A375 (cell line): ENCODE results near the gene C1orf232. TPM values are rescaled to one million over a fixed set of nuclear protein-coding genes. Genes with fewer than 3 reads are reported as not detected.

Experiments
- total RNA-seq: library from RNA; depleted of rRNA; stranded (reverse); fragments of >200 nt; shearing (Covaris generic); gene quantifications from 2 replicates; pipeline ENCODE4 v1.2.3, GENCODE V29; 2014; rRNA removed

Gene C1orf232
- not detected in 2 replicates for total RNA-seq

DNA sequence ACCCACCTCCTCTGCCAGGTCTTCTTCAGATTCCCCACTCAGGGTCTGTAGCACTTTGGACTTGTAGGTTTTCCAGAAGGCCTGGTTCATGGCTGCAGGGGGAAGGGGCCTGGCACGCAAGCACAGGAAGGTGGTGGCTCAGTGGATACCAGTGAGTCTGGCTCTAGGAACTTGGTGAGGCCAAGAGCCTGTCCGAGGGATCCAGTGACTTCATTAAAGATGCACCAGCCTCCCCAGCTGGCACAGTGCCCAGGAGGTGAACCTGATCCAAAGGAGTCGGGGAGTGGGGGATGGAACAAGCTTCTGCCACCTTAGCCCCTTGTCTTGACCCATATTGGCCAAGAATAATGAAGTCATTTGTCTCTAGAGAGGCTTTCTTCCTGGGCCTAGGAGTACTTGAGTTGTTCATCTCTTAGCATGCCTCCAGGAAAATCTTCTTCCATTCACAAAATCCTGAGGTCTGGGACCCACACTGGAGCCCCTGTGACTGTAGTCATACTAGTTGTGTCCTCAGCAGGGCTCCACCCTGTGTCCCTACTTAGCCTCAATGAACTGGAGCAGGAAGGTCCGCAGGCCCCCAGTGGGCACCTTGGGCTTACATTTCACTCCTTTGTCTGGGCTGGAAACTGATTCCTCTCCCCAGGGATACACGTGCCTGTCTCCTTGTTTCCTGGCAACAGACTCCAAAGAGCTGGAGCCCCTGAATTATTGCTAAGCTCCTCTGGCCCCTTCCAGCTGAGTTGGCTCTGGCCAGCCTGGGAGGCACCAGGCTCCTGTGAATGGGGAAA, at the start of gene C1orf232:
C1orf232 (minus strand) TSS at position 554 of the 788 bp plus-strand sequence; CDS start at position 90, 464 bp downstream.

DNA sequence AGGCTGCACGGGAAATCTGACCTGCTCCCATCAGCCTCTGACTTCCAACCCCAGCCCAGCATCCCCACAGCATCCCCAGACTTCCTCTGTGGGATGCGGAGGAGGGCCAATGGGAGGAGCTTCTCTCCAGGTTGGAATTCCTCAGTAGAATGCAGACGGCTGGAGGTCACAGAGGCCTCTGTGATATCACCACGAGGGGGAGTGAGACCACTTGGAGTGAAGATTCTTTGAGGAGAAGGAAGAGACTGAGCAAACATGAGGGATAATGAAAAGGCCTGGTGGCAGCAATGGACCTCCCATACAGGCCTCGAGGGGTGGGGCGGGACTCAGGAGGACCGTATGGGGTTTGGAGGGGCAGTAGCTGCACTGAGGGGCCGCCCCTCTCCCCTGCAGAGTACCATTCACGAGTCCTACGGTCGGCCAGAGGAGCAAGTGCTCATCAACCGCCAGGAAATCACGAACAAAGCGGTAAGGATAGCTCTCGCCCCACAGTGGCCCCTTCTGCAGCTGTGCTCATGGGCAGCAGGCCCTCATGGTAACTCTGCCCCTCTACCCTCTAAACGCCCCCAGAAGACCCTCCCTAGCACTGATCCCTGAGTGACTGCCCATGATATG, 21.7 kb upstream of the C1orf232 start, which contains the start of gene CATSPER4:
CATSPER4 (plus strand) TSS at position 230 of the 615 bp plus-strand sequence; CDS start at position 256, 26 bp downstream.

DNA sequence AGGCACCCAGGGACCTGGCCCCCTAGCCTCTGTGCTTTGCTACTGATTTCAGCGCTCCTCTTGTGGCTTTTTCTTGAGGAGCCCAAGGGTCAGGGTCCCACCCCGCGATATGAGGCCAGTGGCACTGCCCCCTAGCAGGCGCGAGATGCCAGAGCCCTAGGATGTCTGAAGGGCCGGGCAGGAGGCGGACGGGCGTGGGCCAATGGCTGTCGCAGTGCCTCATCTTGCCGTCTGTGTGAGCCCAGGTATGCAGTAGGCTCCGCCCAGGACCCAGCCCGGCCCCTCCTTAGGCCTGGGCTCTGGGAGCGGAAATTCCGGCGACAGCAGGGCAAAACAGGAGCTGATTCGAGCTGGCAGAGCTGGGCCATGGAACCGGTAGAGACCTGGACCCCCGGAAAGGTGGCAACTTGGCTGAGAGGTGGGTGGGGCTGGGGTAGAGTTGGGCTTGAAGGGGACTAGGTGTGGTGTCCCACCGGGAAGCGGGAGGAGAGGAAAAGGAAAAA, 8.5 kb upstream of the C1orf232 start, which contains the start of gene CNKSR1:
CNKSR1 (plus strand) TSS at position 310 of the 503 bp plus-strand sequence; CDS start at position 367, 57 bp downstream.

DNA sequence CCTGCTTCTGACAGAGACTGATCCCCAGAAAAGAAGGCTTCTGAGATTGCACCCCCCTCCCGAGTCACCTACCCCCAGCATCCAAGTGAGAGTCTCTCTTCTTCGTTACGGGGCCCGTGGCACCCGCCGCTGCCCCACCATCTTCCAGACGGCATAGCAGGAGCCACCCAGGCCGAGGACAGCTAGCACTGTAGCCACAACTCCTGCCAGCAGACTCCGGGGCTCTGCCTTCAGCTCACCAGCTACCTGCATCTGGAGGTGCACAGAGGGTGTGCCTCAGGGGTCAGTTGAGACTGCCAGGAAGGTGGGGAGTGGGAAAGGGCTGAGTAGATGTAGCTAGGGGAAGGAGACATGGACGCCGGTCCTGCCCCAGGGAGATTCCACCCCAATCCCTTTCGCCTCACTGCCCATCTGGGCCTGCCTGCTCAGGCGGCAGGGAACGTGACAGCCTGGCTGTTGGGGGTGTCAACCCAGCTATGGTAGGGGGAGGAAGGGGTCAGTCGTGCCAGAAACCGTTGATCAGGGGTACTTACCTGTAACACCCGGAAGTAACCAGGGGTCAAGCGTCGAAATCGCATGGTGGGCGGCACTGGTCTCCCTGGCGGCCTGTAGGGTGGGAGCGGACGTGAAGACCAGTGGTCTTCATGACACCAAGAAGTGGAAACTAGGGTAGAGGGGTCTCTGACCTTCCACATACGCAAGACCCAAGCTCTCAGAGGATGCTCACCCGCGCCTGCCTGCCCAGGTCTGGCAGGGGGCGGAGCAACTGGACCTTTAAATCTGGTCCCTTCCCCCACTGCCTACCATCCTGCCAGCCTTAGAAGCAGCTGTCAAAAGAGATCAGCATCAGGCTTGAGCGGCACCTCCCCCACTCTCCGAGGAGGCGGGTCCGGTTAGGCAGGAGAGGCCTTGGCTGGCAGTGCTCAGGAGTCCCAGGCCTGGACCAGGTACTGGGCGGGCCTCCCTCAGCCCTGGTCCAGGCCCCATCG, 2.6 kb upstream of the C1orf232 start, which contains the start of gene ZNF593OS:
ZNF593OS (minus strand) TSS at position 749 of the 989 bp plus-strand sequence; CDS start at position 578, 171 bp downstream.

DNA sequence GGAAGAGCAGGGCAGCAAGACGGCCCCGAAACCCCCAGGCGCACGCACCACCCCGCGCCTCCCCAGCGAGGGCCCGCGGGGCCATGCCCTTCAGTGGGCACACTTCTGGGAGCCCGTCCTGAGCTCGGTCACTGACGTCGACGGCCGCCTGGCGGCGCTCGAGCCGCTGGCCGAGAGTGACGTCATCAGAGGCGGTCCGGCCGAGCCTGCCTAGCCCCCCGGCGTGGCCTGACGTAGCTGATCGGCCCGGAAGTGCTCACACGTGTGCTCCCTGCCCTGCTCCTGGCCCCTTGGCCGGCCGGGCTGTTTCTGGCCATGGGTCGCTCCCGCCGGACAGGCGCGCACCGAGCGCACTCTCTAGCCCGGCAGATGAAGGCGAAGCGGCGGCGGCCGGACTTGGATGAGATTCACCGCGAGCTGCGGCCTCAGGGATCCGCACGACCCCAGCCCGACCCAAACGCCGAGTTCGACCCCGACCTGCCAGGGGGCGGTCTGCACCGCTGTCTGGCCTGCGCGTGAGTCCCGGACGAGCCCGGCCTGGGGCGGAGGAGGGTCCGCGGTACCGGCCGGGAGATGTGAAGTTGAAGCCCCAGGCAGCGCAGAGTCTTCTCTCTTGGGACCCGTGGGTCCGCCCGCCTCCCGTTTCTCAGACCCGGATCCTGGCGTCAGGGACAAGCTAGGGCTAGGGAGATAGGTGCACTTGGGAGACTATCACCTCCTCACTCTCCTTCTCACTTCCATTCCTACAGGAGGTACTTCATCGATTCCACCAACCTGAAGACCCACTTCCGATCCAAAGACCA, 1.1 kb upstream of the C1orf232 start, which contains the start of gene ZNF593:
ZNF593 (plus strand) TSS at position 240 of the 803 bp plus-strand sequence; CDS start at position 316, 76 bp downstream.

DNA sequence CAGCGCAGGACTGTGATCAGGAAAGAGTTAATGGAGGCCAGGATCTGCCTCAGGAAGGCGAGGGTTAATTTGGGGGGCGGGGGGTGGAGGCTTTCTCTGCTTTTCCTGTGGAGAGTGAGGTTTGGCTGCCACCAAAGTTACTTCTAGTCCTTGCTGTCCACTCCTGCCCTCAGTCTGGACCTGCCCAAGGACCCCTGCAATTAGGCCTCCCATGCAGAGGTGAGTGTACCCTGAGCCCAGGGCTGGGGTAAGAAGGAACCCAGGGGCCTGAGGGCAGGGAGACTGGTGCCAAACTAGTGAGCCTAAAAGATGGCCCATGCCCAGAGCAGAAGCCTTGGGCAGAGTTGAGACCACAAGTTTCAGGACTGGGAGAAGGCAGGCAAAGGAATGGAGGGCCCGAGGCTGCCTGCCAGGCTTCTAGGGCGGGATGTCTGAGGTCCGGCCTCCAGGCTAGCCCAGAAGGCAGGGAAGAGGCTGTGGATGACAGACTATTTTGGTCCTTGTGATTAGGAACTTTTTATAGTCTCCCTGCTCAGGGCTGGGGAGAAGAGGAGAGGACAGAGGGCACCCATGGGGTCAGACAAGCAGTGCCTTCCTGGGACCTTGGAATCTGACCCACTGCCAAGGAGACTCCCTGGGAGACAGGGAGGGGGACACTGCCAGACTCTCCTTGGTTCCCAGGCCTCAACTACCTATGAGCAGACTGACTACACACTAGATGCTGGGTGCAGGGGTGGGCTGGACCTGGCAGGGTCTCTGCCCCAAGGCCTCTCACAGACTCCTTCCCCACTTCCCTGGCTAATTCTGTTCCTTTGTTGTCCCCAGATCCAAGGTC, 9.6 kb downstream of the C1orf232 start, which contains the start of gene FAM110D:
FAM110D (plus strand) TSS at position 172 of the 835 bp plus-strand sequence. CDS start 2,213 bp downstream, outside the sequence.

Other genes with a start within 250 kb of the C1orf232 start
- 9.5 and 9.9 TPM in 2 replicates for gene PAFAH2, start 170.9 kb downstream of the C1orf232 start, total RNA-seq
- 12.3 and 17.5 TPM in 2 replicates for gene EXTL1, start 147.2 kb downstream of the C1orf232 start, total RNA-seq
- not detected in 2 replicates for gene SLC30A2, start 122.8 kb downstream of the C1orf232 start, total RNA-seq
- gene TRIM63, start 101.3 kb downstream of the C1orf232 start, total RNA-seq, result not detected in 2 replicates
- 4.8 and 5.0 TPM in 2 replicates for gene PDIK1L, start 57.1 kb downstream of the C1orf232 start, total RNA-seq
- 0.03 TPM in 1 of 2 replicates, not detected in the other for gene FAM110D, start 9.9 kb downstream of the C1orf232 start, total RNA-seq
- gene ZNF593, start 945 bp upstream of the C1orf232 start, total RNA-seq, result 69.6 and 124 TPM in 2 replicates
- 0.41 TPM in 1 of 2 replicates, not detected in the other for gene ZNF593OS, start 2.9 kb upstream of the C1orf232 start, total RNA-seq
- 0.98 and 1.8 TPM in 2 replicates for gene CNKSR1, start 8.5 kb upstream of the C1orf232 start, total RNA-seq
- gene CATSPER4, start 21.6 kb upstream of the C1orf232 start, total RNA-seq, result not detected in 2 replicates
- 24.5 and 25.3 TPM in 2 replicates for gene CEP85, start 65.2 kb upstream of the C1orf232 start, total RNA-seq
- 113 and 170 TPM in 2 replicates for gene SH3BGRL3, start 111.1 kb upstream of the C1orf232 start, total RNA-seq
- gene UBXN11, start 137.7 kb upstream of the C1orf232 start, total RNA-seq, result 13.4 and 16.9 TPM in 2 replicates
- 0.41 TPM in 1 of 2 replicates, not detected in the other for gene CD52, start 149.0 kb upstream of the C1orf232 start, total RNA-seq
- gene CRYBG2, start 185.2 kb upstream of the C1orf232 start, total RNA-seq, result 0.03 TPM in 1 of 2 replicates, not detected in the other
- gene ZNF683, start 203.8 kb upstream of the C1orf232 start, total RNA-seq, result not detected in 2 replicates
- gene LIN28A, start 241.9 kb upstream of the C1orf232 start, total RNA-seq, result not detected in 2 replicates